ENCODE measurements around the gene TP73.

The TP73 gene

DNA sequence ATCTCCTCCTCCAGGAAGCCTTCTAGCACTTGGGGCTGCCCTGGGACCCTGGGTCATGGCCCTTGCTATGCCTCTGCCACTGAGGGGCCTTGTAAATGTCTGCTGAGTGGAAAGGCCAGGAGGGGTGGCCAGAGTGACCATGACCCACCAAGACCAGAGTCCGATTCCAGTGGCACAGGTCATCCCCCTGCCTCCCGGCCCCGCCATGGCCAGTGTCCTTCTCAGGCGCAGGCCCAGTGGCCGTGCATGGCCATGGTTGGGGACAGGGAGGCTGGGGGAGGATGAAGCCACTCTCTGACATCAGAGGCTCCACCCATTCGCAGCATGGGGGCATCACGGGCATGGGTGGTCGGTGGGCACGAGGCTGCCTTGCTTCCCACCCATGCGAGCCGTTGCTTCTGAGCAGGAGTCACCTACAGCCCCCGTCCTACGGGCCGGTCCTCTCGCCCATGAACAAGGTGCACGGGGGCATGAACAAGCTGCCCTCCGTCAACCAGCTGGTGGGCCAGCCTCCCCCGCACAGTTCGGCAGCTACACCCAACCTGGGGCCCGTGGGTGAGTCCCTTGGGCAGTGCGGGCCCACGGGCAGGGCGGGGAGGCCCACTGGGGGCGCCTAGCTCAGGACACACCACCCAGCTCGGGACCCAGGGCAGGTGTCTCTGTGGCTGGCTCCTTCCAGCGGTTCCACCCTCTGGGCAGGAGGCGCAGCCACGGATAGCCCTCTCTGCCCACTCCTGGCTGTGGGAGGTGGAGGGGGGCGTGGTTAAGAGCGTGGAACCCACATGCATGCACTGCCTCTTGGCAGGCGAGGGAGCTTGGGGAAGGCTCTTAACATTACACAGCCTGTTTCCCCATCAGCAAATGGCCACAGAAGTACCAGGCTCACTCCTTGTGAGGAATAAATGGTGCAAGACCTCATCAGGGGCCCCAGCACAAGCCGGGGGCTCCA, 77.6 kb downstream of the TP73 start:
- no peak for DNase-seq (ENCODE audit: low spot score)

GRCh38 chr1:3730543-3731247, 78.4 kb downstream of the TP73 start:
- no peak for DNase-seq (ENCODE audit: low spot score)

GRCh38 chr1:3731583-3732433, 79.5 kb downstream of the TP73 start:
- DNase-seq (ENCODE audit: low spot score): no peak

GRCh38 chr1:3732434-3733093, 80.2 kb downstream of the TP73 start:
- no peak for DNase-seq (ENCODE audit: low spot score)

GRCh38 chr1:3733094-3733882, 81.0 kb downstream of the TP73 start:
- DNase-seq (ENCODE audit: low spot score): no peak

GRCh38 chr1:3733883-3734589, 81.7 kb downstream of the TP73 start:
- DNase-seq (ENCODE audit: low spot score): no peak

DNA sequence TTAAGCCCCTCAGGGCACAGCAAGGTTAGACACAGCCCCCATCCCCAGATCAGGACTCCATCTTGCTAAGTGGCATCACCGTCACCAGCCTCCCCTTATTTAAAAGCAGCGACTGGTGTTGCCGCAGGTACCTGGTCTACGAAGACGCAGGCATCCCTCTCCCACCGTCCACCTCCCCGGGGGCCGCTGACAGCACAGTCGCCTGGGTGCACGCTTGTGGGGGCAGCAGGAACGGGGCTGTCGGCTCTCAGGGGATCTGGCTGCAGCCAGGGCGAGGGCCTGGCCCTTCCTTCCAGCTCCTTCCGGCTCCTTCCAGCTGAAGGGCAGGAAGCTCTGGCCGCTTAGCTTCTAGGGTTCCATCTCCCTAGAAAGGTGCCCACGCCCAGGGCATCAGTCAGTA, 82.3 kb downstream of the TP73 start:
- DNase-seq (ENCODE audit: low spot score): no peak

DNA sequence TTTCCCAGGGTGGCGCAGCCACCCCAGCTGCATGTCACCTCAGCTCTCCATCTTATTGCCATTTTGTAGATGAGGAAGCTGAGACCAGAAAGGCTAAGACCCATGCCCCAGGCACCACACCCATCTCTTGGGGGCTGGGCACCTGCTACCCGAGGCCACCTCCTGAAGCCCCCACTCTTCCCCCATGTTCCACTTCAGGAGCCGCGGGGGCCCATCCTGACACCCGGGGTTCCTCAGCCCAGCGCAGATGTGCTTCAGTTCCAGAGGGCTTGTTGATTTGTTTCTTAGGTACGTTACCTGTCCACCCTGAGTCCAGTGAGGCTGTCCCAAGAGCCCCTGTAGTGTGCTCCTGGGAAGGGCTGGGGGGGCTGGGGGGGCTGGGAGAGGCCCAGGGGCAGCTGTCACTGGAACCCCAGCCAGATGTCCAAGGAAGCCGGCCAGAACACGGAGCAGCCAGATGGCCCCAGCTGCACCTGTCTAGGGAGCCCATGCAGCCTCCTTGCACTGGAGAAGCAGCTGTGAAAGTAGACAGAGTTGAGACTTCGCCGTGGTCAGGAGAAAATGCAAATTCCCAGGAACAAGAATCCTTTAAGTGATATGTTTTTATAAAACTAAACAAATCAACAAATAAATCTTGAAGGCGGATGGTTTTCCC, 82.8 kb downstream of the TP73 start:
- DNase-seq (ENCODE audit: low spot score): no peak

DNA sequence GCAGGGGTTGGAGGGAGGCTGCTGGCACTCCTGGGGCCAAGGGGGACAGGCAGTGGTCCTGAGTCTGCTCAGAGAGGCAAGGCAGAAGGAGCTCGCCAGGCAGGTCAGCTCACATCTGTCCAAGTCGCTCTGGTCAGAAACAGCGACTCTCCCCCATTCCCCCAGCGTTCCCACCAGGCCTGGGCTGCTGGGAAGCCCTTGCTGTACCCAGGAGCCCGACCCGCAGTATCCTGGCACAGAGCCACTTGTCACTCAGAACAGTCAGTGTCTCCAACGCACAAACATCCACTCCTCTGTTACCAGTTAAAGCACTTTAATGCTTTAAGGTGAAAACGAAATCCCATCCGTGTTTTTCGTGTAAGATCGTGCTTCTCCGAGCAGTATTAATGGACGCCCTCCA, 83.4 kb downstream of the TP73 start:
- no peak for DNase-seq (ENCODE audit: low spot score)

GRCh38 chr1:3736131-3736561, 83.8 kb downstream of the TP73 start:
- DNase-seq (ENCODE audit: low spot score): no peak

DNA sequence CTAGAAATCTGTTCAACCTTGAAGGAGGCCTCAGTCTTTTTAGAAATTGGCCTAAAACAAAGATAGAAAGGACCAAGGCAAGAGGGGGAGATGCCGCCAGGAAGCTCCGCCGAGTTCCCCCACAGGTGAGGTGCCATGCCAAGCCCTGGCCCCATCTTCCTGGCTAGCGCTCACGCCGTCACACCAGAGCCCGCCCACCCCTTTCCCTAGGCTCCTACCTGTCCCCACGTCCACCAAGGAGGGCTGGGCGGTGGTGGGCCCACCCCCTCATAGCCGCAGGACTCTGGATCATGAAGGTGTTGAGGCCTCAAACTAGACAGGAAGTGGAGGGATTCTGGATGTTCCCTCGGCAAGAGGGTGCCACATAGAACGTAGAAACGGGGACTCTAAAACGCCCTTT, 84.4 kb downstream of the TP73 start:
- no peak for DNase-seq (ENCODE audit: low spot score)

DNA sequence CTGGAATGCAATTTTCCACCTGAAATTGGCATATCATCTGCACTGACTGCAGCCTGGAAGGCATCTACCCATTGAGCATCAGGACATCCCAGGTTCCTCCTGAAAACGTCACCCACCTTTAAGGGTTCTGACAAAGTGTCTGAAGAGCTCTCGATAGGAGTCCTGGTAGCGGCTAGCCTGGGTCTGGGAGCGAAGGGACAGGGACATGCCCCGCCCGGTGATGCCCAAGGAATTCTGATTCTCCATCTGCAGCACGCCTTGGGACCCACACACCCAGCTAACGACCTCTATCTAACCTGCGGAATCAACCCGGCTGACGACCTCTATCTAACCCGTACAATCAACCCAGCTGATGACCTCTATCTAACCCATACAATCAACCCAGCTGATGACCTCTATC, 86.6 kb downstream of the TP73 start:
- no peak for DNase-seq (ENCODE audit: low spot score)

DNA sequence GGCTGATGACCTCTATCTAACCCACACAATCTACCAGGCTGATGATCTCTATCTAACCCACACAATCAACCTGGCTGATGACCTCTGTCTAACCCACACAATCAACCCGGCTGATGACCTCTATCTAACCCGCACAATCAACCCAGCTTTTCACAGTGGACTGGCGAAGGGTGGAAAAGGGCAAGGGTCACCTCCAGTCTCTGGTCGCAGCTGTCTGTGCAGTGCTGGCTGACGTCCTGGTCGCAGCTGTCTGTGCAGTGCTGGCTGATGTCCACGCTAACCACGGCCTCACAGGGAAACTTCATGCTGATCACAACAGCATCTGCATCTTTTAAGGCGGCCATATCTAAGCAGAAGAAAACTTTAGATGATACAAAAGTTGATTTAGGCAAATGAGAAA, 87.7 kb downstream of the TP73 start:
- DNase-seq (ENCODE audit: low spot score): no peak

DNA sequence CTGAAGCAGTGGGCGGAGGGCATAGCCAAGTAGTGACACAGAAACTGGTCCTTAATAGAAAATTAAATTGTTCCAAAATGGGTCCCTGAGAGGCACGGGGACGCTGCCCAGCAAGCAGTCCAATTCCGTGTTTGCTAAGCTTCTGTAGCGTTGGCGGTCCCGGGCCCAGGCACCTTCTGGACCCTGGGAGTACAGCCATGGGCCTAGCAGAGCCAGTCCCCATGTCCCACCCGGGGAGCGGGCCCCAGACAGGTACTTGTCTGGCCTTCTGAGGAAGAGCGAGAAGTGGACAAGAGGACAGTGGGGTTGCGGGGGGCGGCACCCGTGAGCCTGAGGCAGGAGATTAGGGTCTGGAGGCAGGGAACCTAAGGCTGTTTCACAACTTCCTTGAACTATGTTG, 88.4 kb downstream of the TP73 start:
- DNase-seq (ENCODE audit: low spot score): no peak

DNA sequence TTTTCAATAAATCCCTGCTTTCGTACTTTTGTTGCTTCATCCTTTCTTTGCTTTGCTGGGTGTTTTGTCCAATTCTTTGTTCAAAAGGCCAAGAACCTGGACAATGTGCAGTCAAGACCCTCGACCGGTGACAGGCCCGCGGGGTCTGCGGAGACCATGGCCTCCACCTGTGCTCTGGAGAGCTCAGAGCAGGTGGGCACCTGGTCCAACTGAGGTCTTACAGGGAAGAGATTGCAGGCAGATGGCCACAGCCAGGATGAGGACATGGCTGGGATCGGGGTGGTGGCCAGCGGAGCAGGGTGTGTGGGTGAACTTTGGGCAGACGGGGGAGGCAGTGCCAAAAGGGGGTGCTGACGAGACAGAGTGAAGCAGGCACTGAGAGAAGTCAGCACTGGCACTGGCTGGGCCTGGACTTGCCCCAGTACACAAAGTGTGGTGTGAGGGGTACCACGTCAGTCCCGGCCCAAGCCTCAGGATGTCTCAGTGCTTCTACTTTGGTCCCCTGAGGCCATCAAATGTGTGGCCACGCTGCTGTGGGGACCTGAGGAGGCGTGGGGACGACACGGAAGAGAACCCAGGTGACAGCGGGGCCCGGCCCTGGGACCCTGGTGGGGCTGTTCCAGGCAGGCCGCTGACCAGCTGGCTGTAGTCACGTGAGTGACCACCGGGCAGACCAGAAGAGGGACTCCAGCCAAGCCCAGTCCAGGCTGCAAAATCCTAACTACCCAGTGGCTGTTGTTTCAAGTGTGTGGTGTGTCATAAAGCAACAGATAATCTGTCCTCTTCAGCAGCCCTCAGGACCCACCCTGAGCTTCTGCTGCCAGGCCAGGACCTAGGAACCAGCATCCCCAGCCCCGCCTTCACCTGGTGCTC, 89.5 kb downstream of the TP73 start:
- DNase-seq (ENCODE audit: low spot score): no peak

DNA sequence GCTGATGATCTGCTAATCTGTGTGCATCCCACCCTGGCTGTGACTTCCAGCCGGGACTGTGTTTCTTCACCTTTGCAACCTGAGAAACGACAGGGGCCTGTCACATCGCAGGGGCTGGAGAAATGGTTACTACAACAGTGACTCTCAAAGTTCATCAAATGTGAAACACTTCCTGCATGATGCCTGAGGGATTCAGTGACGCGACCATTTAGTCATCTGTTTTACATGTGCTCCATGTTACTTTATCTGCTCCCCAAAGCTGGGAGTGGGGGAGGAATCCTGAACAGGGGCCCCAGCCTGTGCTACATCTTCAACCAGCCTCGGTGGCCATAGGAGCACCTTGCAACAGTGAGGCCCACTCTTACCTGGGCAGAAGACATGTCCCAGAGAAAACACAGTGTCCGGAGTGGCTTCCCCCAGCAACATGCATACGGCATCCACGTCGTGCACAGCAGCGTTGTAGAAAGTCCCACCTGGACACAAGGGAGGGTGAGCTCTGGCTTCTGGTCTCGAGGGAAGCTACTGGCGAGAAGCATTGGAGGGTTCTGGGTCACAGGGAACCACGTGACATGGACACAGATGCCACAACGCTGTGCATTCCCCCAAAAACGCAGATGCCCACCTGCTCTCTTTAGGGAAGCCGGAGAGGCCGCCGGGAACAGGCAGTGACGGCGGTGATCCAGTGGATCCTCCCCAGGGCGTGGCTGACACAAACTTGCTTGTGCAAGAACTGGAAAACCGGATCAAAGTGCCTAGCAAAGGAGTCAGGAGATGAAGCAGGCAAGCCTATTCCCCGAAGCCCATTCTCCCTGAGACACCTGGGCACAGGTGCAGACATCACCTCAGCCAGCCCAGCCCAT, 90.4 kb downstream of the TP73 start:
- DNase-seq (ENCODE audit: low spot score): no peak

DNA sequence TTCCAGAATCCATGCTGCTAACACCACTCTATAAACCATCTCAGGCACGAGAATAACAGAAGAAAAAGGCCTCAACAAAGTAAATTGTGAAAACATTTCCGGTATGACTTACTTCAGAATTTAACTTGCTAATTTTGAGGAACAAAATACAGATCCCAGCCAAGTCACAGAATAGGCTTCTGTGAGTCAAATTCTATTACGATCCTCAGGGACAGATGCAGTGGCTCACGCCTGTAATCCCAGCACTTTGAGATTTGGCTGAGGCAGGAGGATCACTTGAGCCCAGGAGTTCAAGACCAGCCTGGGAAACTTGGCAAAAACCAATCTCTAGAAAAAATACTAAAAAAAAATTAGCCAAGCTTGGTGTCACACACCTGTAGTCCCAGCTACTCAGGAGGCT, 91.1 kb downstream of the TP73 start:
- DNase-seq (ENCODE audit: low spot score): no peak

DNA sequence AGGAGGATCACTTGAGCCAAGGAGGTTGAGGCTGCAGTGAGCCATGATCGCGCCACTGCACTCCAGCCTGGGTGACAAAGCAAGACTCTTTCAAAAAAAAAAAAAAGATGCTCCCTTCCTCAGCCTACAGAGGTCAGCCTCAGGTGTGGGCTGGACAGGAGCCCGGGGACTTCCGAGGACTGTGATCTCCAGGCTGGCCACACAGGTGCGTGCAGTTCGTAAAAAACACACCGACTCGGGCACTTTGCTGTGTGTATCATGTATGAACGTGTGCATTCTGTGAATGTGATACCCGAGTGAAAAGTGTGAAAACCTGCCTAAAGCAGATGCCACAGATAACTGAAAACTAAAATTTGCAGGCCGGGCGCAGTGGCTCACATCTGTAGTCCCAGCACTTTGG, 91.5 kb downstream of the TP73 start:
- DNase-seq (ENCODE audit: low spot score): no peak
